Kidney (tissue), 14 donors: ENCODE data around the gene KARS1. TPM values are rescaled to one million over a fixed set of nuclear protein-coding genes. Genes with fewer than 3 reads are reported as not detected.

ENCODE experiments used
- DNase-seq, 5 donors: peaks; one replicate each; pipeline ENCODE4 v3.0.0-alpha.2; 2013 to 2020
- FAIRE-seq: peaks from 2 replicates; lab custom pipeline; 2012; peaks lifted over from hg19 to GRCh38; lab: Jason Lieb, UNC
- H3K27ac ChIP-seq, 2 donors: one replicate each; pipeline ENCODE4 v1.7.0; 2013; ENCODE audit warnings: low read depth in 2 of 2, low read length in 2 of 2, inconsistent platforms in 1 of 2
- H3K27me3 ChIP-seq: one replicate; pipeline ENCODE4 v1.7.1; 2013; ENCODE audit warnings: low read length, inconsistent platforms; ENCODE audit not compliant: control insufficient read depth, insufficient read depth
- H3K36me3 ChIP-seq, 3 donors: one replicate each; pipeline versions ENCODE4 v1.7.0 to v1.7.1; 2013; ENCODE audit warnings: low read length in 3 of 3, control low read depth in 1 of 3, inconsistent platforms in 1 of 3; ENCODE audit not compliant: insufficient read depth in 3 of 3, control insufficient read depth in 2 of 3
- H3K4me1 ChIP-seq, 3 donors: one replicate each; pipeline versions ENCODE4 v1.7.0 to v1.7.1; 2013; ENCODE audit warnings: low read length in 3 of 3, inconsistent platforms in 1 of 3, low read depth in 1 of 3; ENCODE audit not compliant: control insufficient read depth in 2 of 3, insufficient read depth in 2 of 3
- H3K4me3 ChIP-seq, 3 donors: one replicate each; pipeline versions ENCODE4 v1.7.0 to v1.8.1; 2013; ENCODE audit warnings: low read length in 3 of 3, control low read depth in 1 of 3, inconsistent platforms in 1 of 3
- H3K9ac ChIP-seq, 3 donors: one replicate each; pipeline versions ENCODE4 v1.7.0 to v1.7.1; 2013; ENCODE audit warnings: low read length in 3 of 3, control low read depth in 1 of 3, inconsistent platforms in 1 of 3
- H3K9me3 ChIP-seq, 3 donors: one replicate each; pipeline versions ENCODE4 v1.7.0 to v1.7.1; 2013; ENCODE audit warnings: low read length in 3 of 3, control low read depth in 1 of 3, inconsistent platforms in 1 of 3; ENCODE audit not compliant: control insufficient read depth in 2 of 3, insufficient read depth in 1 of 3
- intact Hi-C: fragments of 100-400 bp; cut with DNase I; formaldehyde crosslinking; loops from one replicate; pipeline ENCODE4 v1.11.1; 2022
- polyA plus RNA-seq: library from polyadenylated mRNA; stranded (reverse); fragments of 350-450 nt; fragmentation: Illumina TruSeq; extraction: RNeasy Lipid Tissue Mini Kit (QIAGEN cat#74804); gene quantifications from one replicate; pipeline ENCODE4 v1.2.3, GENCODE V29; 2014; ENCODE audit warnings: low read depth, low replicate concordance; ENCODE audit not compliant: insufficient read depth
- total RNA-seq: library from RNA; stranded (reverse); fragmentation: NEBNext Ultra II Directional; extraction: Animal tissue kit (Norgen Biotek cat#: 25700); gene quantifications from one replicate; pipeline ENCODE4 v1.2.1, GENCODE V29; 2021
- TF ChIP-seq, protein P1 (sequence below): IDR thresholded peaks from 3 replicates; pipeline ENCODE4 v1.5.1; 2012; ENCODE audit warnings: mild to moderate bottlenecking, moderate library complexity, borderline replicate concordance; ENCODE audit not compliant: insufficient read depth; ENCODE audit errors: extremely low read depth
- donor health status: control.
- donor health status: control.
- donor health status: control.
- donor health status: control.
- donor health status: control.
- donor health status: DM: yes; HTN: yes; CAD: no.
- donor health status: Normal renal cell carcinoma (clear cell type).

KARS1 gene
- total and polyA plus RNA-seq, 2 donors from 2014 or later, result 97.4 to 104 TPM

DNA sequence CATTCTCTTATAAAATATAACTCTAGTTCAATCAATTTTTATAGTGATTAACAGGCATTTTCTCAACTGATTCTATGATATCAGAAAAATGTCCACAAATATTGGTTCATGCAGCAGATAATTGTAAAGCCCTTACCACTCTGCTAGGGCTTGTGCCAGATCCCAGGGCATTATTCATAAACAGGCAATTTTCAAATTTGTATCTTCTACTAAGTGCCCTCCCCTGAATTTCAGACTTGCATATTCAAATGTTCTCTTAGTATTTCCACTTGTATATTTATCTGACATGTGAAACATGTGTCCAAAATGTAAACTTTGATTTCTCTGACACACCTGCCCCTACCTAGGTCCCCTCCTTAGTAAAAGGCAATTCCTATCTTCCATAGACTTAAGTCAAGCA is 20.0 kb upstream of the KARS1 start:
- Histone ChIP-seq H3K9me3 (no peaks in the 10 kb centered on the region), H3K4me1 (no peaks in the 10 kb centered on the region), H3K4me3 (no peak overlapping the region), H3K36me3 (no peaks in the 10 kb centered on the region), H3K9ac (no peak overlapping the region), H3K27ac (no peak overlapping the region), H3K27me3 (no peaks in the 10 kb centered on the region)
- TF ChIP-seq, protein P1, sequence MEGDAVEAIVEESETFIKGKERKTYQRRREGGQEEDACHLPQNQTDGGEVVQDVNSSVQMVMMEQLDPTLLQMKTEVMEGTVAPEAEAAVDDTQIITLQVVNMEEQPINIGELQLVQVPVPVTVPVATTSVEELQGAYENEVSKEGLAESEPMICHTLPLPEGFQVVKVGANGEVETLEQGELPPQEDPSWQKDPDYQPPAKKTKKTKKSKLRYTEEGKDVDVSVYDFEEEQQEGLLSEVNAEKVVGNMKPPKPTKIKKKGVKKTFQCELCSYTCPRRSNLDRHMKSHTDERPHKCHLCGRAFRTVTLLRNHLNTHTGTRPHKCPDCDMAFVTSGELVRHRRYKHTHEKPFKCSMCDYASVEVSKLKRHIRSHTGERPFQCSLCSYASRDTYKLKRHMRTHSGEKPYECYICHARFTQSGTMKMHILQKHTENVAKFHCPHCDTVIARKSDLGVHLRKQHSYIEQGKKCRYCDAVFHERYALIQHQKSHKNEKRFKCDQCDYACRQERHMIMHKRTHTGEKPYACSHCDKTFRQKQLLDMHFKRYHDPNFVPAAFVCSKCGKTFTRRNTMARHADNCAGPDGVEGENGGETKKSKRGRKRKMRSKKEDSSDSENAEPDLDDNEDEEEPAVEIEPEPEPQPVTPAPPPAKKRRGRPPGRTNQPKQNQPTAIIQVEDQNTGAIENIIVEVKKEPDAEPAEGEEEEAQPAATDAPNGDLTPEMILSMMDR, result no peak
- FAIRE-seq, result no peak
- DNase-seq, result no peak
- intact Hi-C loops, result no loop called here

DNA sequence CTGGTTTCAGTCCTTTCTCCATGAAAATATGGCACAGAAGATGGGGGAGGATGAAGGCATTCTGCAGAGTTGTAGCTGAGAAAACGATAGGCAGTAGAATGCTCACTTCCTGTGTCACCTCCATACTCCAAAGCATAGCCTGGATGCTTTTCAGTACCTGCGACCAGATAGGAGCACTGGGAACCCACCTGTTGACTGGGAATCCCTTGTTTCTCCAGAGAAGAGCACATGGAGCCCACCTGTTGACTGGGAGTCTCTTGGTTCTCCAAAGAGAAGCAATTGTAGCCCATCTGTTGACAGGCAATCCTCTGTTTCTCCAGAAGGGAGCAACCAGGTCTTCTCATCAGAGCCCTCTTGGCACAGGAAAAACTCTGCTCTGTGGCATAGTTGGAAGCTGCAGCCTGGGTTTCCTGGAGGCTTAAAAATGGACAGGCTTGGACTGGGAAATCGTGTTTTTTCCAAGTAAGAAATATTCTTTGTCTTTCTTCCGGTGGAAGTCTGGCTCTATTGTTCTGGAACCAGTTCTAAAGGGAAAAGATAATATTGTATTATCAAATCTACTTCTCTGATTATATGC is 13.3 kb upstream of the KARS1 start:
- TF ChIP-seq, protein P1, result no peak
- H3K4me1 ChIP-seq, result peaks cover 0 to 2% (median 0%) of the 10 kb centered on the region in 3 donors
- no peak overlapping the region for H3K27ac ChIP-seq
- H3K36me3 ChIP-seq, result peaks cover 7 to 25% (median 20%) of the 10 kb centered on the region in 3 donors
- intact Hi-C loops, result no loop called here
- H3K9me3 ChIP-seq, result no peaks in the 10 kb centered on the region
- FAIRE-seq (no peak), DNase-seq (no peak)
- no peak overlapping the region for H3K9ac ChIP-seq
- H3K27me3 ChIP-seq, result no peaks in the 10 kb centered on the region
- H3K4me3 ChIP-seq, result no peak overlapping the region

DNA sequence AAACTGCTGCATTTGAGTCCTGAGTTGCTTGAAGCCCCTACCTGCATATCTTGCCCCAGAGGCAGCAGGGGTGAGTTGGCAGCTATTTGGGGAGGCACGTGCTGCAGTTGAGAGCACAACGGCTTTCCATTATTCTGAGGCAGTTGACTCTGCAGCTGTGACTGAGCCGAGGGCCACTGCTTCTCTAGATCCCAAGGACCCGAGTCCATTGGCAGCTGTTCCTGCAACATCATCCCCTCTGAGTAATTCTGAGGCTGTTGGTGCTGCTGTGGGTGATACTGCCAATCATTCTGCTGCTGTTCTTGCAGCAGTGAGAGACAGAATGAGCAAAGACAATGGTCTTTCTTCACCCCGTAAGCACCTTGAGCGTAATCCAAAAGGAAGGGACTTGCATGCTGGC is 12.9 kb upstream of the KARS1 start:
- DNase-seq (no peak), FAIRE-seq (no peak)
- peaks cover 12 to 30% (median 24%) of the 10 kb centered on the region in 3 donors for H3K36me3 ChIP-seq
- intact Hi-C loops, result no loop called here
- TF ChIP-seq, protein P1, result no peak
- no peaks in the 10 kb centered on the region for H3K9me3 ChIP-seq
- H3K9ac ChIP-seq, result no peak overlapping the region
- no peak overlapping the region for H3K4me3 ChIP-seq
- peaks cover 0 to 2% (median 0%) of the 10 kb centered on the region in 3 donors for H3K4me1 ChIP-seq
- no peak overlapping the region for H3K27ac ChIP-seq
- no peaks in the 10 kb centered on the region for H3K27me3 ChIP-seq
